ENCODE data around the gene CAT. TPM values are rescaled to one million over a fixed set of nuclear protein-coding genes. Genes with fewer than 3 reads are reported as not detected.

Gene CAT
- total RNA-seq: 10 to 100 TPM; 58.8 to 75.3 TPM

GRCh38 chr11:34438529-34439507 lies at the start of gene CAT:
Gene CAT, plus strand, starts transcription at chr11:34438934. Its CDS starts 80 bp downstream, at chr11:34439014.

DNA sequence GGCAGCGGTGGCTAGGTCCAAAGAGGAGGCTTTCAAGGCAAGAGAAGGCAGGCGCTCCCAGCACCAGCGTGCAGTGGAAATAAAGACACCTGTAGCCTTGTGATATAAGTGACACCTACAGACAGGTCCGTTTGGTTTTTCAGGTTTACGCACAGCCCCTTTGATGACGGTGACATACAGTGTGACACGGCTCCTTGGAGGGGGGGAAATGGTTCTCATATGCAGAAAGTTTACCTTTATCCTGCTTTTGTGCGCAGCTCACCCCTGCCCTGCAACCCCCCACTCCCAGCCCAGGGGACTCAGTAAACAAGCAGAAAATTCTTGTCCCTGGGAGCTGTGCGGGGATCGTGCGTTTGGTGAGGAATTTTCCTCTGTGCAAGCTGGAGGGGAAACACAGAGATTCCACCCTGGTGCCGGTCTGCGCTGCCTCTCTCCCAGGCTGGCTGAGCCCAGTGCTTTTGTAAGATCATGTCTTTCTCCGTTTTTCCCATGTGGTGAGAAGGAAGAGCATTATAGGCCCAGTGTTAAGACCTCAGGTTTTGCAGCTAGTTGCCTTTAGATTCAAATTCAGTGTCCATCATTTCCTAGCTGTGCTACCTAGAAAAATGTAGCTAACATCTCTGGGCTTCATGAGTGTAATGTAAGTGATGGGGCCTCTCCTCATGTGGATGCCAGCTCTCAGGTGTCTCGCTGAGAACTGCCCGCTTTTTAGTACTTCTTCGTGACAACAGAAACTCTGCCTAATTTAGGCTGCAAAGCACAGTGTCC lies 75.1 kb downstream of the CAT start, which contains the start of gene ELF5:
TSS of gene ELF5 (minus strand) at position 113 of the 768 bp plus-strand sequence. CDS start 8,045 bp downstream, outside the sequence.

Small RNA genes lying within 50 kb of the gene (small RNA-seq; reads per million reads assigned to genes)
- gene AL035079.1: 0 reads per million in 2 donors

Other genes with a start within 250 kb of the CAT start
- 1 to 10 TPM; 8.3 to 8.9 TPM for gene ABTB2, start 80.9 kb upstream of the CAT start, total RNA-seq
- gene ELF5, start 74.9 kb downstream of the CAT start, total RNA-seq: not detected
- under 1 TPM; under 0.01 TPM for gene EHF, start 182.2 kb downstream of the CAT start, total RNA-seq

Data from melanocyte of skin (primary cell).